HepG2 (cell line): ENCODE measurements around the gene ATR. TPM values are rescaled to one million over a fixed set of nuclear protein-coding genes. Genes with fewer than 3 reads are reported as not detected.
A peak's percentile ranks its signal among the peaks of the same experiment; 100 is the strongest.

Experiments
- FOXP1 ChIP-seq, 2 experiments: fragments of 450-650 bp in 1 of 2; IDR thresholded peaks; 2 replicates each; pipeline ENCODE4 v1.6.1; 2017 to 2018; ENCODE audit warnings: antibody characterized with exemption in 1 of 2
- HHEX ChIP-seq: IDR thresholded peaks from 2 replicates; pipeline ENCODE4 v1.6.1; 2016; ENCODE audit warnings: control low read depth
- HOXA7 ChIP-seq: sonication (generic); formaldehyde crosslinking; IDR thresholded peaks from 2 replicates; pipeline ENCODE4 v1.8.1; 2022; ENCODE audit warnings: mild to moderate bottlenecking, missing genetic modification reagents, moderate library complexity
- IKZF5 ChIP-seq: IDR thresholded peaks from 2 replicates; pipeline ENCODE4 v1.6.1; 2018; ENCODE audit warnings: missing genetic modification reagents, mild to moderate bottlenecking, missing compliant biosample characterization
- MAFG ChIP-seq: sonication (generic); formaldehyde crosslinking; IDR thresholded peaks from 2 replicates; pipeline ENCODE4 v1.5.1; 2020; ENCODE audit warnings: mild to moderate bottlenecking, missing genetic modification reagents
- NR3C1 ChIP-seq: sonication (generic); formaldehyde crosslinking; IDR thresholded peaks from 2 replicates; pipeline ENCODE4 v1.4.0; 2020; ENCODE audit warnings: missing genetic modification reagents
- RBAK ChIP-seq: sonication (generic); formaldehyde crosslinking; IDR thresholded peaks from 2 replicates; pipeline ENCODE4 v1.5.1; 2020; ENCODE audit warnings: mild to moderate bottlenecking, missing genetic modification reagents
- SCMH1 ChIP-seq: sonication (generic); formaldehyde crosslinking; IDR thresholded peaks from 2 replicates; pipeline ENCODE4 v1.9.0; 2021; ENCODE audit warnings: missing genetic modification reagents, mild to moderate bottlenecking, borderline replicate concordance
- ZFP82 ChIP-seq: sonication (generic); formaldehyde crosslinking; IDR thresholded peaks from 2 replicates; pipeline ENCODE4 v1.5.1; 2020; ENCODE audit warnings: mild to moderate bottlenecking, missing genetic modification reagents, borderline replicate concordance
- ZNF142 ChIP-seq: sonication (generic); formaldehyde crosslinking; IDR thresholded peaks from 2 replicates; pipeline ENCODE4 v1.4.0; 2020; ENCODE audit warnings: missing genetic modification reagents
- ZNF232 ChIP-seq: sonication (generic); formaldehyde crosslinking; IDR thresholded peaks from 2 replicates; pipeline ENCODE4 v1.4.0; 2020; ENCODE audit warnings: missing genetic modification reagents, borderline replicate concordance
- ZNF234 ChIP-seq: sonication (generic); formaldehyde crosslinking; conservative IDR thresholded peaks from 2 replicates; pipeline ENCODE4 v1.5.1; 2020; ENCODE audit warnings: mild to moderate bottlenecking, missing genetic modification reagents
- ZNF274 ChIP-seq: sonication (generic); formaldehyde crosslinking; IDR thresholded peaks from 2 replicates; pipeline ENCODE4 v1.5.1; 2020; ENCODE audit warnings: mild to moderate bottlenecking, missing genetic modification reagents
- ZNF329 ChIP-seq: sonication (generic); formaldehyde crosslinking; IDR thresholded peaks from 2 replicates; pipeline ENCODE4 v1.9.0; 2021; ENCODE audit warnings: low read depth, mild to moderate bottlenecking, missing genetic modification reagents
- ZNF44 ChIP-seq: sonication (generic); formaldehyde crosslinking; IDR thresholded peaks from 2 replicates; pipeline ENCODE4 v1.5.1; 2020; ENCODE audit warnings: mild to moderate bottlenecking, missing genetic modification reagents
- polyA plus RNA-seq, 8 experiments: library from polyadenylated mRNA; depleted of rRNA in 3 of 8; stranded (reverse) in 7 of 8; unstranded in 1 of 8; fragments of >200 nt; fragmentation: Illumina TruSeq in 4 of 8; extraction: Trizol in 4 of 8; gene quantifications; 2 replicates each; pipeline versions ENCODE4 v1.2.1 to v1.2.3, GENCODE V29; 2011 to 2016; ENCODE audit warnings: low read depth in 4 of 8, missing spikeins in 1 of 8, mixed read lengths in 1 of 8; ENCODE audit not compliant: insufficient read depth in 1 of 8
- total RNA-seq, 5 experiments: library from RNA; depleted of rRNA; stranded (reverse); fragments of >200 nt; fragmentation: Illumina TruSeq; extraction: Trizol; gene quantifications; 2 replicates each; pipeline ENCODE4 v1.2.3, GENCODE V29; 2016; ENCODE audit warnings: low read depth in 1 of 5
- TF ChIP-seq, protein P1 (sequence below): sonication (generic); formaldehyde crosslinking; IDR thresholded peaks from 2 replicates; pipeline ENCODE4 v1.8.1; 2022; ENCODE audit warnings: low read depth, mild to moderate bottlenecking, missing genetic modification reagents
- TF ChIP-seq, protein P2 (sequence below): fragments of 450-650 bp; IDR thresholded peaks from 2 replicates; pipeline ENCODE4 v1.6.1; 2017; ENCODE audit warnings: mild to moderate bottlenecking

The ATR gene
- total and polyA plus RNA-seq, 2 of the 13 experiments (the other 11 are each of a cell fraction or from before 2014, with no cell fraction given), result 6.6 to 17.0 TPM

DNA sequence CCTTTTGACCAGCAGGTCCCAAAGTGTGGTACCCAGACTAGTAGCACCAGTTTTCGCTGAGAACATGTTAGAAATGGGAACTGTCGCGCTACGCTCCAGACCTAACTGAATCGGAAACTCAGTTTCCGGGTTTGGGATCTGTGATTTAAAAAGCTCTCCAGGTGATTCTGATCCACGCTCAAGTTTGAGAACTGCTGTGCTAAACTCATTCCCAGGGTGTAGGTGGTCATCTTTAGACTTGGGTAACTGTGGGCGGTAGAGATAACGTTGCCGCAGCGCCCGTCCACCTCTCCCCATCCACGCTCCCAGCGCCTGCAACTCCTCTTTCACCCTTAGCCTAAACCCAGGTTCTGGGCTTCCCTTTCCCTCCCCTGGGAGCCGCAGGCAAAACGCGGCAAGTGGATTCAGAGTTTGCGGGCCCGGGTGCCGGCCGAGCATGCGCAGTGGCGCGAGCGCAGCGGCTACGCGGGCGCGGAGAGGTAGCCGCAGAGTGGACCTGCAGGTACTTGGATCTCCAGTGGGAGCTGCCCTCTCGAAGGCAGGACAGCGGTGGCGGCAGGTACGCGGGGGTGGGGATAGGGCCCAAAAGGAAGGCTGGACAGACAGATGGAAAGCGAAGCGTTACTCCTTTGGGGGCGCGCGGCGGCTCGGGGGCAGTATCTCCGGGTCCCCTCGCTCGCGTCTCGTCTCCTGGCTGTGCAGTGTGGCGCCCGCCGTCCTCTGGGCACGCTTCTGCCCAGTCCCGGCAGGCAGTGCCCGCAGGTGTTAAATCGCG, 17.6 kb upstream of the ATR start, which contains the start of gene PLS1 (continued):
- TF ChIP-seq, protein P1, sequence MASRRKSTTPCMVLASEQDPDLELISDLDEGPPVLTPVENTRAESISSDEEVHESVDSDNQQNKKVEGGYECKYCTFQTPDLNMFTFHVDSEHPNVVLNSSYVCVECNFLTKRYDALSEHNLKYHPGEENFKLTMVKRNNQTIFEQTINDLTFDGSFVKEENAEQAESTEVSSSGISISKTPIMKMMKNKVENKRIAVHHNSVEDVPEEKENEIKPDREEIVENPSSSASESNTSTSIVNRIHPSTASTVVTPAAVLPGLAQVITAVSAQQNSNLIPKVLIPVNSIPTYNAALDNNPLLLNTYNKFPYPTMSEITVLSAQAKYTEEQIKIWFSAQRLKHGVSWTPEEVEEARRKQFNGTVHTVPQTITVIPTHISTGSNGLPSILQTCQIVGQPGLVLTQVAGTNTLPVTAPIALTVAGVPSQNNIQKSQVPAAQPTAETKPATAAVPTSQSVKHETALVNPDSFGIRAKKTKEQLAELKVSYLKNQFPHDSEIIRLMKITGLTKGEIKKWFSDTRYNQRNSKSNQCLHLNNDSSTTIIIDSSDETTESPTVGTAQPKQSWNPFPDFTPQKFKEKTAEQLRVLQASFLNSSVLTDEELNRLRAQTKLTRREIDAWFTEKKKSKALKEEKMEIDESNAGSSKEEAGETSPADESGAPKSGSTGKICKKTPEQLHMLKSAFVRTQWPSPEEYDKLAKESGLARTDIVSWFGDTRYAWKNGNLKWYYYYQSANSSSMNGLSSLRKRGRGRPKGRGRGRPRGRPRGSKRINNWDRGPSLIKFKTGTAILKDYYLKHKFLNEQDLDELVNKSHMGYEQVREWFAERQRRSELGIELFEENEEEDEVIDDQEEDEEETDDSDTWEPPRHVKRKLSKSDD (CRISPR knock-in tag), result peak; percentile 67
- TF ChIP-seq IKZF5 (CRISPR knock-in tag), result peak; percentile 92
- TF ChIP-seq FOXP1 (IDR thresholded peaks at IDR 0.05), result no peak
- TF ChIP-seq FOXP1 (CRISPR knock-in tag; IDR thresholded peaks at IDR 0.05), result no peak
- peak; percentile 88 for TF ChIP-seq ZNF142 (CRISPR knock-in tag)
- peak; percentile 95 for TF ChIP-seq ZNF274 (CRISPR knock-in tag)
- no peak for TF ChIP-seq SCMH1
- no peak for TF ChIP-seq NR3C1 (CRISPR knock-in tag)
- TF ChIP-seq ZNF232 (CRISPR knock-in tag), result peak; percentile 38; the same call in 1 of the 2 replicates
- peak; percentile 86; the same call in 1 of the 2 replicates for TF ChIP-seq ZNF44 (CRISPR knock-in tag)
- no peak for TF ChIP-seq HHEX (CRISPR knock-in tag)
- no peak; the same call in 1 of the 2 replicates for TF ChIP-seq HOXA7
- TF ChIP-seq, protein P2, sequence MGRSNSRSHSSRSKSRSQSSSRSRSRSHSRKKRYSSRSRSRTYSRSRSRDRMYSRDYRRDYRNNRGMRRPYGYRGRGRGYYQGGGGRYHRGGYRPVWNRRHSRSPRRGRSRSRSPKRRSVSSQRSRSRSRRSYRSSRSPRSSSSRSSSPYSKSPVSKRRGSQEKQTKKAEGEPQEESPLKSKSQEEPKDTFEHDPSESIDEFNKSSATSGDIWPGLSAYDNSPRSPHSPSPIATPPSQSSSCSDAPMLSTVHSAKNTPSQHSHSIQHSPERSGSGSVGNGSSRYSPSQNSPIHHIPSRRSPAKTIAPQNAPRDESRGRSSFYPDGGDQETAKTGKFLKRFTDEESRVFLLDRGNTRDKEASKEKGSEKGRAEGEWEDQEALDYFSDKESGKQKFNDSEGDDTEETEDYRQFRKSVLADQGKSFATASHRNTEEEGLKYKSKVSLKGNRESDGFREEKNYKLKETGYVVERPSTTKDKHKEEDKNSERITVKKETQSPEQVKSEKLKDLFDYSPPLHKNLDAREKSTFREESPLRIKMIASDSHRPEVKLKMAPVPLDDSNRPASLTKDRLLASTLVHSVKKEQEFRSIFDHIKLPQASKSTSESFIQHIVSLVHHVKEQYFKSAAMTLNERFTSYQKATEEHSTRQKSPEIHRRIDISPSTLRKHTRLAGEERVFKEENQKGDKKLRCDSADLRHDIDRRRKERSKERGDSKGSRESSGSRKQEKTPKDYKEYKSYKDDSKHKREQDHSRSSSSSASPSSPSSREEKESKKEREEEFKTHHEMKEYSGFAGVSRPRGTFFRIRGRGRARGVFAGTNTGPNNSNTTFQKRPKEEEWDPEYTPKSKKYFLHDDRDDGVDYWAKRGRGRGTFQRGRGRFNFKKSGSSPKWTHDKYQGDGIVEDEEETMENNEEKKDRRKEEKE, result no peak
- no peak for TF ChIP-seq MAFG (CRISPR knock-in tag)
- no peak for TF ChIP-seq ZNF329
- TF ChIP-seq ZNF234 (CRISPR knock-in tag), result no peak
- TF ChIP-seq RBAK (CRISPR knock-in tag), result no peak
- peak; percentile 96 for TF ChIP-seq ZFP82 (CRISPR knock-in tag)
